CD4-positive, alpha-beta T cell treated with Interleukin-12 subunit alpha and Interleukin-12 subunit beta, for 1 hour (primary cell): ENCODE measurements around the gene OVCH2.
"Not testable (repeated sequence)": the region's sequence is repeated elsewhere in the genome, so short reads cannot be mapped to it uniquely, and the experiment has no call there.

Source experiments
- DNase-seq: peaks from one replicate; pipeline ENCODE4 v3.0.0-alpha.2; 2020

Gene OVCH2

DNA sequence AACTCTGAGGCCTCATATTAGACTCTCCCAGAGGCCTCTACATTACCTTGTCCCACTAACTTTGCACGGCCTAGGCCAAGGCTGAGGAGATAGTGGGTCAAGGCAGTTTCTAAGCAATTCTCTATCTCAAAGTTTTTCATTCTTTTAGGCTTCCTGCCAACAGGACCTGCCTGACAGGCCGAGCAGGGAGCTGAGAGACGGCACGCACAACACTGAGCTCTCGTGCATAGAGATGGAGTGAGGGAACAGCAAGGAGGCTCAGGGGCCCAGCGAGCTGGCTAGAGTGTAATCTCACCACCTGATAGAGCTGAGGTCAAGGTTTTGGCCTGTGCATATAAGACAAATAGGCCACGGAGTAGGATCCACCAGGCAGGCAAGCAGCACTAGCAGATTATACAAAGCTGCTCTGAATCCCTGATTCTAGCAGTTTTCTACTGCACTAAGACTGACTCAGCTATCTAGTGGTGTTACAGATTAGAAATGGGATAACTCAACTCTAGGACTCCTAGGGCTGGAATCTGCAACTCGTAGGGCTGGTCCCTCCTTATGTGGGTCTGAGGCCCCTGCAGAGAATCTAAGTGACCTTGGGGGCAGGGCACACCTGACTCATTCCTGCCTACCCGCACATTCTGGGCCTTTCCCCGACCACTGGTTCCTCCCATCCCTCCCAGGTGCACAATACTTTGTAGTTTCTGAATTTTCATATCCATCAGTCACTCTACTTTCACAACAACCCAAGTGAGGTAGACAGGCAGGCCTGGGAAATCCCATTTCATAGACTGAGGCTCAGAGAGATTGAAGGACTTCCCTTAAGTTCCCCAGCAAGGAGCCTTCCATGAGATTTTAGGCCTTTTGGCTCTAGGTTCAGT is 34.7 kb downstream of the OVCH2 start:
- no peak for DNase-seq

DNA sequence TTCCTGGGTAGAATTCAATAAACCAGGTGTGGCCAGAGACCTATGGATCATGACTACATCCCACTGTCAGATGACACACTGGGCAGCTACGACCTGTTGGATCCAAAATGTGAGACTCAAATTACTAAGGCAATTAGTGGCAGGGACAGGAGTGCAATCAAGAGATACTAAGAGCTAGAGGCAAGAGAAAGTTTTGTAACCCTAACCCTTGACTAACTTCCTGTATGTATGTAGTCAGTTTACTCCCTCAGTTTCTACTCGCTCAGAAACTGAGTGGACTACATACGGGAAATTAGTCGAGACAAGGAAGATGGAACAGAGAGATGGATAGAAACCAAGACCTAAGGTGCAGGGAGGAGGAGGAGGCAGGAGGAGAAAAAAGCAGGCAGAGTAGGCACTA is 35.6 kb downstream of the OVCH2 start:
- DNase-seq, result no peak

GRCh38 chr11:7668911-7669310 is 37.4 kb downstream of the OVCH2 start:
- no peak for DNase-seq

DNA sequence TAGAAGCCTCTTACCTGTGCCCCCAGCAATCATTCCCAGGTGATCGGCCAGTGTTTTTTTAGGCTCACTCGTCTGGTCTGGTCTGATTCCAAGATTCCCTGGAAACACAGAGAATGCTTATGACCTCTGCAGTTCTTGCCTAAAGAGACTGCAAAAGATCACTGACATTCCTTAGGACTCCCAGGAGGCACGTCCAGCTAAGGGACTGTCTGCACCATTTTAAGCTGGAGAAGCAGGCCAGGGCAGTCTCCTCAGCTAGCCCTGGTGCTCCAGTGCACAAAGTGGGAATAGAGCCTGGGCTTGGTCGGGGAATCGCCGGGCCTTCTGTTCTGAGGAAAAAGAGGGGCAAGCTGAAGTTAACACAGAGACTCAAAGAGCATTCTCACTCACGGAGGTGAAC is 37.8 kb downstream of the OVCH2 start:
- DNase-seq, result no peak

DNA sequence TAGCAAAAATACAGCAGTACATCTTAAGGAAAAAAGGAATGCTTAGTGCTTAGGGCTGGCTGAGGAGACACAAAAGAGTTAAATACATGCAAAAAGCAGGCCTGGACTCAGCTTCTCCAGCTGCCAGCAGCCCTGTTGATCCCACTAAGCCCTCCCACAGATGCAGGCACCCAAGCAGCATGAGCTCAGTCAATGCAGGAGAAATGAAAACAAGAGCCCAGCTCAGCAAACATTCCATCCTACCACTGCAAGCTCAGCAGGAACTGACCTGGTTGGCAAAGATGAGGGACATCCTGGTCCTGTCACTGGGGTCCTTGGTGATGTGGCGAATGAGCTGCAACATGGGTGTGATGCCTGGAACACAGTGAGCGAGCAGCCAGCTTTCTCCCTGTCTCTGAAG is 38.8 kb downstream of the OVCH2 start:
- no peak for DNase-seq

DNA sequence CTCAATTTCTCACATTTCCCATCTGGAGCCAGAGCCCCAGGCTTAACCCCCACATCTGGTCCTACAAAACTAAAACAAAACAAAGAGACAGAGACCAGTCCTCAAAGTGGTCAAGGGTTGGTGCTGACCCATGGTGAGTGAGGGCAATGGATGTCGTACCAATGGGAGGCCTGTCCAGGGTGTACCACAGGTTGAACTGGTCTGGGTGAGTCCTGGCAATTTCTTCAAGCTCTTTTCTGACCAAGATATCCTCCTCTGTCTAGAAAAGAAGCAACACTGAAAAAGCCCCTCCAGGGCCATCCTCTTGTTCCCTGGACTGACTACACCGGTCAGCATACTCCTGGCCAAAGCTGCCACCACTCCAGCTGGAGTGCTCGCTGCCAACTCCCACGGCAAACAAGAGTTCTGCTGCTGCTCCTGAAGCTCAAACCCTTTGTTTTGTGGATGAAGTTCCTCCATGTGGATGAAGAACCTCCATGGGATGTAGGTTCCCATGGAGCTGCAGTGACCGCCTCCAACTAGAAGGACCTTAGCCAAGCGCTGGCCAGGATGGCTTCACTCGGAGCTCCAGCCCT is 39.9 kb downstream of the OVCH2 start:
- DNase-seq, result no peak

DNA sequence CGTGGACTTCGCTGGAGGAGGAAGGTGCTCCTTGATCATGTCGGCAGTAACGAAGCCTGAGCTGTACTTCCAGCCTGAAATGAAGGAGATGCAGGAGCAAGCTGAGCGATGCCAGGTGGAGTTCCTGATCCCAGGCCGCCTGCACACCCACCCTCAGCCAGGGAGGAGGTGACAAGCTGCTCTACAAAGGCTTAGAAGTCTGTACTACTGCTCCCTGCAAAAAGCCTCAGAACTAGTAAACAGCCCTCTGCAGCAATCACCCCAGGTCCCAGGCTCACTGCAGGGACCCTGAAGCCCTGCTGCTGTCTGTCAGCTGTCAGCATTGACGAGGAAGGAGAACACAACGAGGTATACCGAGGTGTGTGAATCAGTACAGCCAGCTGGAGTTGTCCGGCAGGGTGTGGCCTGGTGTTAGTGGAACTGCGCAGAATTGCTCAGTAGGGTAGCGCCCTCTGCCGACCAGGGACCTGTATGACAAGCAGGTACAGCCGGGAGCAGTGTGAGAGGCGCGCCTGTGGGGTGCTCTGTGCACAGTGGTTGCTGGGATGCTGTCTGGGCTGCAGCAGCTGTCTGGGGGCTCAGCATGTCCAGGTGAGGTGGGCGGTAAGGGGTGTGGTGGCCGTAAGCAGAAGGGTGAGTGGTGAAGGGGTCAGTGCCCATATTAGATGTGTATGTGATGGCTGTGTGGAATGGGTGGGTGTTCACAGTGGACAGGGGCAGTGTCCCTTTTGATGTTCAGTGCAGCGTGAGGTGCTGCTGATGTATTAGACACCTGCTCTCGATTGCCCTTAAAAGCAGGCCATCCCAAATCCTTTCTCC is 40.6 kb downstream of the OVCH2 start:
- DNase-seq, result peak; percentile 65

DNA sequence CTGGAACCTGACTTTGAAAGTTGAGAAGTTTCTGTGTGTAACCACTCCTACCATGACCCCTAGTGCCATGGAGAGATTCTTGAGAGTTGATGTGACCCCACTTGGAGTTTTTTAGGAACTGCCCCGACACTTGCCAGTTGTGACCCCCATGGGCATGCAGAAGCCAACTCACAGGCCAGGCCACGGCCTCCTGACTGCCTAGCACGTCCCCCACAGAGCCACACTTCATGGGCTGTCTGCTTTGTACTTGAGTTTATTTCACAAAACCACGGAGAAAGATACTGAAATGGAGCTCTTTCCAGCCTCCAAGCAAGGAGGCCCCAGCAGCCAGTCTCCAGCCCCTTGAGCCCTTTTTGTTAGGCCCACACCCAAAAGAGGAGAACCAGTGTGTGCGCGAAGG is 41.4 kb downstream of the OVCH2 start:
- no peak for DNase-seq

DNA sequence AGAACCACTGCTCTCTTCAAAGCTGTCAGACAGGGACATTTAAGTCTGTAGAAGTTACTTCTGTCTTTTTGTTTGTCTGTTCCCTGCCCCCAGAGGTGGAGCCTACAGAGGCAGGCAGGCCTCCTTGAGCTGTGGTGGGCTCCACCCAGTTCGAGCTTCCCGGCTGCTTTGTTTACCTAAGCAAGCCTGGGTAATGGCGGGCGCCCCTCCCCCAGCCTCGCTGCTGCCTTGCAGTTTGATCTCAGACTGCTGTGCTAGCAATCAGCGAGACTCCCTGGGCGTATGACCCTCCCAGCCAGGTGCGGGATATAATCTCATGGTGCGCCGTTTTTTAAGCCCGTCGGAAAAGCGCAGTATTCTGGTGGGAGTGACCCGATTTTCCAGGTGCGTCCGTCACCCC is 42.7 kb downstream of the OVCH2 start:
- DNase-seq, result not testable (repeated sequence)

GRCh38 chr11:7657306-7658025 is 48.8 kb downstream of the OVCH2 start:
- peak; percentile 29 for DNase-seq

DNA sequence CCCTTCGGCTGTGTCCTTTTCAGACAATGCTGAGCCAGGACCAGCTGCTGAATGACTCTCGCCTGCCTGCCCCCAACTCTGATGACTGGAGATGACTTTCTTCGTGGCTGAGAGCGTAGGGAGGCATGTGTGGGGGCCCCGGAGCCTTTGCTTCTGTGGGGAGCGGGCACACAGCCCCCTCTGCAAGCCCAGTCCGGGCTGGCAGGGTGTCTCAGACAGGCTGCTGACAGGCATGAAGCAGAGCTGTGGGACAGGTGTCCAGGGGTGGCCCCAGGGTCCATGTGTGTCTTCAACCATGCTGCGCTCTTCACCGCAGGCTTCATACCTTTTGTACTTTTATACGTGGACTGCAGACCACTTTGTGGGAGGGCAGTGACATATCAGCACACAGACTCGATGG is 49.6 kb downstream of the OVCH2 start:
- DNase-seq, result no peak

DNA sequence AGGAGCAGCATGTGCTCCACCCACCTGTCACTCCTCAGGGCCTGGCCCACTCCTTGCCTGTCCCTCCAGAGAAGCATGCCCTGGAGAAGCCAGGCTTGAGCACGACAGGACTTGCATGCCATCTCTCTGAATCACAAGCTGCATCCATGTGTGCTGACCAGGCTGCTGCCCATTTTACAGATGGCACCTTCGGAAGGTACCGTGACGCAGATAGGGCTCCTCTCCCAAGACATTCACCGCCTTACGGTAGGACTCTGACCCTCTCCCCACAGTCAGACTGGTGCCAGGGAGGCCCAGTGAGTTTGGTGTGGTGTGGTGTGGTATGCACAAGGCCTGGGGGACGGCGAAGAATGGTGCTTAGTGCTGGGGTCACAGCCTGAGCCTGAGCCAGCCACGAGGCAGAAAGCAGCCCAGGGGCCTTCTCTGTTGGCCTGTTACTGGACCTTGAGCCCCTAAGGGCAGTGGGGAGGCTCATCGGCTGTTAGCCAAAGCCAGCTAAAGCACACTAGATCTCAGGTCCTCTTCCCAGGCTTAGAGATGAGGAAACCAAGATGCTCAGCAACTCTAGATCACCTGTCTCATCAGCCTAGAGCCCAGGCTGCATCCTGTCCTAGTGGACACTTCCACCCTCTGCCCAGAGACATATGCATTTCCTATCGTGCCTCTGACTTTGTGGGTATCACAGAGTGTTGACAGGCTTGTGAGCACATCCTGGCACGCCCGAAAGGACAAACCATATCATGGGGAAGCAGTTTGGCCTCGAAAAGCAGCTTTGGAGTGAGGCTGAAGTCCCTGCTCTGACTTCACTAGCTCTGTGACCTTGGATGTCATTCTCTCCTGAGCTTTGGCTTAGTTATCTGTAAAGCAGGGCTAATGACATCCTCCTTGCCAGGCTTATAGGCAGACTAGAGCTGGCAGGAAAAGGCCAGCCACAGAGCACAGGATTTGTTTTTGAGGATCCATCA is 50.7 kb downstream of the OVCH2 start:
- DNase-seq, result no peak

GRCh38 chr11:7654195-7654705 is 52.0 kb downstream of the OVCH2 start:
- DNase-seq, result no peak

DNA sequence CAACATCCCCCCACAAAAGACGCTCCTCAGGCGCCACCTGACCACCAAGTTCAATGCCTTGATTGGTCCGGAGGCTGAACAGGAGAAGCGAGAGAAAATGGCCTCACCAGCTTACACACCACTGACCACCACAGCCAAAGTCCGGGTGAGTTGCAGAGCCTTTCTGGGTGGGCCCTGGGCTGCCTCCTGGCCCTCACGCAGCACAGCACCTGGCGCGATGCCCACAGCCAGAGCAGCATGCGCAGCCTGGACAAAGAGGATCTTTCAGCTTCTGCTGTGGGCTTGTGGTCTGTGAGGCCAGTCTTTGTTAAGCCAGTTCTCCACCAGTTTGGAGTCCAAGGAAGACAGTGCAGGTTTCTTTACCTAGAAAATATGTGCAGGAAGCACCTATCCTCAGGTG is 54.6 kb downstream of the OVCH2 start:
- no peak for DNase-seq

- no peak for DNase-seq
Measured at GRCh38 chr11:7651140-7651551, 55.1 kb downstream of the OVCH2 start.

- DNase-seq, result no peak
Measured at GRCh38 chr11:7648264-7648663, 58.0 kb downstream of the OVCH2 start.

- no peak for DNase-seq
Measured at GRCh38 chr11:7646866-7647265, 59.4 kb downstream of the OVCH2 start.

- DNase-seq, result no peak
Measured at GRCh38 chr11:7645206-7645605, 61.1 kb downstream of the OVCH2 start.

DNA sequence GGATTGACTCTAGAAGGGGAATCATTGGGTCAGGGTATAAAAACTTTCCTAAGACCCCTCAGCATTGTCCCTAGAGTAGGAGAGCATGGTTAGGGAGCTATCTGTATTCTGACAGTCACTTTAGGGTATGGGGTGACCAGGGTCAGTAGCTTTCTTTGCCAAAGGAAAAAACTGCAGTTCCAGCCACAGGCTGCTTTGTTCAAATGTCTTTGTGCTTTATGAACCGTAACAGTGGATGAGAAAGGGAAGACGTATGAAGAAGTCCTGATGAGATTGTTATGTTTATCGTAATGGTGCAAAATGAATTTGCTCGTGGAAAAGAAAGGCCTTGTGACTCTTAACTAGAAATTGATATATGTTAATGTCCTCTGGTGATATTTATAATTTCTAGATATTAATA is 63.0 kb downstream of the OVCH2 start:
- DNase-seq, result no peak

GRCh38 chr11:7642747-7643146 is 63.5 kb downstream of the OVCH2 start:
- no peak for DNase-seq

- no peak for DNase-seq
Measured at GRCh38 chr11:7640816-7641215, 65.5 kb downstream of the OVCH2 start.

GRCh38 chr11:7639643-7640025 is 66.6 kb downstream of the OVCH2 start:
- DNase-seq, result no peak
